Measurements from ENCODE around the gene LMNA.
A peak's percentile ranks its signal among the peaks of the same experiment; 100 is the strongest.
"Not testable (repeated sequence)": the region's sequence is repeated elsewhere in the genome, so short reads cannot be mapped to it uniquely, and the experiment has no call there.

Gene LMNA

DNA sequence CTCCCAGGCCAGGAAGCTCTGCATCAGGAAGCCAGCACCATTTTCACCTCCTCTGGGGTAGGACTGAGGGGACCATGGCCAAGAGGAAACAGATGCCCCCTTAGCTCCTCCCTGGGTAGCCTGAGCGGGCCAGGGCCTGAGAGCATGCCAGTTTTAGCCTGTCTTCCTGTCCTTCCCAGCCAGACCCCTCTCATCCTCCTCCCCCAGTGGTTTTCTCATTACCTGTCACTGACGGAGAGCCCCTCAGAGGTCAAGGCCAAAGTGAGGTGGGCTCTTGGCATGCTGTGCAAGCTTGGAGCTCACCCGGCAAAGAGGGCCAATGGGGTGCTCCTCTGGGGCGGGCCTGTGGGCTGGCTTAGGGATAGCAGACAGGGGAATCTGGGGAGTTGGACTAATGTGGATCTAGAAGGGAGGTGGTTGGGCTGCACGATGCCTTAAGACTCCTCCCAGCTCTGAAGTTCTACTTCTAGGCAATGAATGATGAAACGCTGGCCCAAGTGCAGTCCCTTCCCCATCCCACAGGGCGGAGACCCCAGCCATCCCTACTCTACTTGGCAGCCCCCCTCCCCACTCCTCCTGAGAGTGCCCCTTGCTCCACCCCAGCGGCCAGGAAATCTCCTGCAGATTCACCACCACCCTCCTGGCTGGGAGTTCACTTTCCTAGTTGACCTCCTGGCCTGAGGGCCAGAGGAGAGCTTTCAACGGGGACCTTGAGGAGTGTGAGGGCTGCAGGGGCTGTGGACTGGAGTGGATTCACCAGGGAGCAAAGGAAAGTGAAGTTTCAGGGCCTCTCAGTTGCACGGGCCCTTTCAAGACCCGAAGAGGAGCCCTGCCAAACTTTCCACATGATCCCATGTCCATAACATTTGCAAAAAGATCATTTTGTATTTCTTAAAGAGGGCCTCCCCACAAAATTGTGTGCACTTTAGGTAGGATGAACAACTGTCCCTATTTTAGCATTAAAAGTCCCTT, 9.4 kb upstream of the LMNA start:
- no peak for DNase-seq

- DNase-seq, result peak; percentile 55
Observed at GRCh38 chr1:156106624-156107488, 7.7 kb upstream of the LMNA start.

- no peak for DNase-seq
Observed at GRCh38 chr1:156108057-156108456, 6.5 kb upstream of the LMNA start.

GRCh38 chr1:156108664-156109241, 5.8 kb upstream of the LMNA start:
- DNase-seq, result peak; percentile 23

GRCh38 chr1:156110252-156110651, 4.3 kb upstream of the LMNA start:
- DNase-seq, result no peak

- DNase-seq, result peak; percentile 37
Observed at GRCh38 chr1:156111355-156111962, 3.1 kb upstream of the LMNA start.

DNA sequence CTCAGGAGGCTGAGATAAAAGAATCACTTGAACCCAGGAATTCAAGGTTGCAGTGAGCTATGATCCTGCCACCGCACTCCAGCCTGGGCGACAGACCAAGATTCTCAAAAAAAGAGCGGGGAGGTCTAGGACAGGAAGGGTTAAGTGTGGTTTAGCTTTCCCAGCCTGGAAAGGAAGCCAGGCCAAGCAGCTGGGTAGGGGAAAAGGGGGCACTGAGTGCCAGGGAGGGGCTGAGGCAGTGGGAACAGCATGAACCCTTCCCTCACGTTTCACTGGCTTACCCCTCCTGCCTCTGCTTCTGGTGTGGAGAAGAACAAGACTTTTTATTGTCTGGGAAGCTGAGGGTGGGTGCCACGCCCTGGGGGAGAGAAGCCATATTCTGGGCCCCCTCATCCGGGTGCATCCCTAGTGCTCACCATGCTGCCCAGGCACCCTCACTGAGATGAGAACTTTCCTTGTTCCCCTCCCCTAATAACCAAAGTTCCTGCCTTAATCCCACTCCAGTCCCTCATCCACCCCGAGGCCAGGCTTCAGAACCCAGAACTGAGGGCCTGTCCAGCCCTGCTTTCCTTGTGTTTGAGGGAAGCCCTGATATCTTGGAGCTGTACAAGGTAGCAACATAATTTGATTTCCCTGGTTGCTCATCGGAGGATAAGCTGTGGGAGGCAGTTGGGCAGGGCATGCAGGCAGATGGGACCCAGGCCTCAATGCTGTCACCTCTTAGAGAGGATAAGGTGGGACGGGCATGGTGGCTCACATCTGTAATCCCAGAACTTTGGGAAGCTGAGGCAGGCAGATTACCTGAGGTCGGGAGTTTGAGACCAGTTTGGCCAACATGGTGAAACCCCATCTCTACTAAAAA, 2.0 kb upstream of the LMNA start:
- DNase-seq, result no peak

GRCh38 chr1:156113282-156113950, 1.1 kb upstream of the LMNA start:
- DNase-seq, result no peak

- DNase-seq, result peak; percentile 68
Observed at GRCh38 chr1:156114919-156115513, 505 bp downstream of the LMNA start.

DNA sequence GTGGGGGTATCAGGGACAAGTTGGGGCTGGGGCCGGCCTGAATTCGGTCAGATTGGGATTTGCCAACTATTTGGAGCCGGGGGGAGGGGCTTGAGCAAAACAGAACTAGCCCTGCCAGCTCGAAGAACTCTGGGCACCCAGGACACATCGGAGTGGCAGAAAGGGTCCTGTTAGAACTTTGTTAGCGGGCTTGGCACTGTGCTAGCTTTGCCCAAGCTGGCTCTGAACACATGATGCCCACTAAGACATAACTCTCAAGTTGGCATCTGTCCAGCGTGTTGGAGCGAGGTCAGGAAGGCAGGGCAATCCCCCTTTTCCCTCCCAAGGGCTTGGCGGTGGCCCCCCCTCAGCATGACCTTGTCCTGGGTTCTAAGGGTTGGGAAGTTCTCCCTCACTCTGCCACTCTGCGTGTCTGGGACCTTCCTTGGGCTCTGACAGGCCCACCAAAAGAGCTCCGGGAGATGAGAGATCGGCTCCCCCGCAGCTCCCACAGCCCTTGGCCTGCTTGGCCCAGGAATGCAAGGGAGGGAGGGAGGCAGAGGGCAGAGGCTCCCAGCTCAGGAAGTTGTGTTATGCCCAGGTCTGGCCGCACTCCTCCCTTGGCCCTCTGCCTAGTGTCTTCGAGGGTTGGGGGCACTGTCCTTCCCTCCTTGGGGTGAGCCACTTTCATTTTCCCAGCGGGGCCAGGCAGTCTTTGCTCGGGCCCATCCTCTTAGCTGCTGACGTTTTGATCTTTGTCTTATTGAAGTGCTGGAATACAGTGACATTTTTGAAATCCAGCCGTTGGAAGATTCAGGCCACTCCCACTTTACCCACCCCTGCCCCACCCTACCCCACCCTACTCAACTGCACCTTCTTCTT, 1.2 kb downstream of the LMNA start:
- DNase-seq, result peak; percentile 56

- not testable (repeated sequence) for DNase-seq
Observed at GRCh38 chr1:156116731-156117130, 2.2 kb downstream of the LMNA start.

- no peak for DNase-seq
Observed at GRCh38 chr1:156117414-156118176, 3.1 kb downstream of the LMNA start.

GRCh38 chr1:156118177-156118868, 3.8 kb downstream of the LMNA start:
- no peak for DNase-seq

DNA sequence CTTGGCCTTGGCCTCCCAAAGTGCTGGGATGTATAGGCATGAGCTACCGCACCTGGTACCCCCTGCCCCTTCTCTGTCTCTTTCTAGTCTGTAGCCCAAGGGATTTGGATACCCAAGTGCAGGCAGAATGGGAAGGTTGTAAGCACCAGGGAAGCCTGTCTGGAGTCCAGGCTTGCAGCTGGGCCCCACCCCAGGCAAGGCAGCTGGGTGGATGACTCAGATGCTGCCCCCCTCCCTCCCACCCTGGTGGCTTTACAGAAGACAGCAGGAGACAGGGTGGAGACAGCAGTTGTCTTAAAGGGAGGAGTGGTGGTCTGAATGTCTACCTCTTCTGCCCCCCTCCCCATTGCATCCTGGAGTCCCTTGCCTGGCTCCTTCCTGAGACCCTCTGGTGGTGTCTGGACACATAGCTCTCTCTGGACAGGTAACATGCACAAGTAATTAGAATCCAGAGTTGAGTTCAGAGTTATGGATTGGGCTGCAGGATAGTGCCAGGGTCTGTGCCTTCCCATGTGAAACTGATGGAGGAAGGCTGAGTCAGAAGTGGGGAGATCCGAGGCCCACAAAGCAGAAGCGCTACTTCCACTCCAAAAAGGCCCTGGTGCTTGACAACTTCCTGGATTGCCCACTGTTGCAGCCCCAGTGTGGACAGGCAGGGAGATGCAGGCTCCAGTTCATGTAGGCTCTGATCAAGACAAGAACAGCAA, 5.1 kb downstream of the LMNA start:
- DNase-seq, result peak; percentile 84

DNA sequence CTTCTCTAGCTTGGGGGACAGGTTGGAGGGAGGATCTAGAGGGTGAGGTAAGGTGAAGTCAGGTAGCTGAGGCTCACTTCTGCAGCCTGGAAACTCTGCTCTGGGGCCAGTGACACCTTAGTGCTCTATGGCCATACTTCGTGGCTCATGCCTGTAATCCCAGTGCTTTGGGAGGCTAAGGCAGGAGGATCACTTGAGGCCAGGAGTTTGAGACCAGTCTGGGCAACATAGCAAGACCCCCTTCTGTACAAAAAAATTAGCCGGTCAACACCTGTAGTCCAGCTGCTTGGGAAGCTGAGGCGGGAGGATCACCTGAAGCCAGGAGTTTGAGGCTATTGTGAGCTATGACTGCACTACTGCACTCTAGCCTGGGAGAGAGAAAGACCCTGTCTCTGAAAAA, 5.8 kb downstream of the LMNA start:
- no peak for DNase-seq

DNA sequence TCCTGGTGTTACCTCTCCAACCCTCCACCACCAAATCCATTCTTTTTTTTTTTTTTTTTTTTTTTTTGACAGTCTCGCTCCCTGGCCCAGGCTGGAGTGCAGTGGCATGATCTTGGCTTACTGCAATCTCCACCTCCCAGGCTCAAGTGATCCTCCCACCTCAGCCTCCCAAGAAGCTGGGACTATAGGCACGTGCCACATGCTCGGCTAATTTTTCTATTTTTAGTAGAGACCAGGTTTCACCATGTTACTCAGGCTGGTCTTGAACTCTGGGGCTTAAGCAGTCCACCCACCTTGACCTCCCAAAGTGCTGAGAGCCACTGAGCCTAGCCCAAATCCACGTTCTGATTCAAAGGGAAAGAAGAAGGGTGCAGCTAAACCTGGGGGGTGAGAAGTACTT, 6.5 kb downstream of the LMNA start:
- not testable (repeated sequence) for DNase-seq

DNA sequence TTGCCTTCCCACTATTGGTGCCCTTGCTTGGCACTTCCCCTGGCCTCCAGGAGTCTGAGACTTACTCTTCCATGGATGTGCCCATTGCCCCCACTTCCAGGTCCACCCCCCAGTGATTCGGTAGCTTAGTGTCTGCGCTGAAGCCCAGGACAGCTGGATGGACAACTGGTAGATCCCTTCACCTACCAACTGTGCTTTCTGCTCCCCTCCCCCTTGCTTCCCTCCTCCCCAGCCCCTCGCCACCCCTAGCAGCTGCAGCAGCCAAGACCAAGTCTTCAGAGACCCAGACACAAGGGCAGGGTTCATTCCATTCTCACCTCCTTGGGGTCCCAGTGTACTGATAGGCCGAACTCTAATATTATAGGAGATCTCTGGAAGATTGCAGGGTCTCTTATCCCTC, 6.9 kb downstream of the LMNA start:
- no peak for DNase-seq

- DNase-seq, result no peak
Observed at GRCh38 chr1:156122086-156122485, 7.6 kb downstream of the LMNA start.
